T-helper 22 cell (primary cell): ENCODE measurements around the gene PPIG.
A peak's percentile ranks its signal among the peaks of the same experiment; 100 is the strongest.
"Not testable (repeated sequence)": the region's sequence is repeated elsewhere in the genome, so short reads cannot be mapped to it uniquely, and the experiment has no call there.

Source experiments
- DNase-seq: peaks from one replicate; pipeline ENCODE4 v3.0.0-alpha.2; 2020; ENCODE audit warnings: low read depth

PPIG gene

GRCh38 chr2:169584005-169584877 is at the start of gene PPIG:
Gene PPIG (plus strand): TSS chr2:169584351. CDS start chr2:169604042, 19,691 bp downstream.
- DNase-seq, result peak; percentile 78

- DNase-seq, result not testable (repeated sequence)
Measured at GRCh38 chr2:169539460-169539859, 44.7 kb upstream of the PPIG start.

GRCh38 chr2:169540146-169540545 is 44.0 kb upstream of the PPIG start:
- DNase-seq, result no peak

- DNase-seq, result no peak
Measured at GRCh38 chr2:169542433-169542832, 41.7 kb upstream of the PPIG start.

GRCh38 chr2:169546756-169547155 is 37.4 kb upstream of the PPIG start:
- DNase-seq, result no peak

- DNase-seq, result no peak
Measured at GRCh38 chr2:169561364-169561763, 22.8 kb upstream of the PPIG start.

GRCh38 chr2:169562084-169562483 is 22.1 kb upstream of the PPIG start:
- DNase-seq, result not testable (repeated sequence)

GRCh38 chr2:169562519-169562918 is 21.6 kb upstream of the PPIG start:
- no peak for DNase-seq

- no peak for DNase-seq
Measured at GRCh38 chr2:169565686-169566085, 18.5 kb upstream of the PPIG start.

- no peak for DNase-seq
Measured at GRCh38 chr2:169569948-169570347, 14.2 kb upstream of the PPIG start.

- DNase-seq, result not testable (repeated sequence)
Measured at GRCh38 chr2:169570752-169571151, 13.4 kb upstream of the PPIG start.

- DNase-seq, result no peak
Measured at GRCh38 chr2:169571571-169571970, 12.6 kb upstream of the PPIG start.

GRCh38 chr2:169572189-169572588 is 12.0 kb upstream of the PPIG start:
- DNase-seq, result no peak

GRCh38 chr2:169572821-169573159 is 11.4 kb upstream of the PPIG start:
- no peak for DNase-seq

- peak; percentile 82 for DNase-seq
Measured at GRCh38 chr2:169573160-169573973, 10.8 kb upstream of the PPIG start, which contains the start of gene FASTKD1. Gene FASTKD1 (minus strand): TSS chr2:169573865. CDS start chr2:169572029, 1,836 bp downstream.

GRCh38 chr2:169573974-169574299 is 10.2 kb upstream of the PPIG start:
- DNase-seq, result no peak

GRCh38 chr2:169574539-169574938 is 9.6 kb upstream of the PPIG start:
- DNase-seq, result not testable (repeated sequence)

GRCh38 chr2:169575264-169575663 is 8.9 kb upstream of the PPIG start:
- not testable (repeated sequence) for DNase-seq

GRCh38 chr2:169579044-169579443 is 5.1 kb upstream of the PPIG start:
- DNase-seq, result no peak

- not testable (repeated sequence) for DNase-seq
Measured at GRCh38 chr2:169582552-169583266, 1.4 kb upstream of the PPIG start.

- DNase-seq, result no peak
Measured at GRCh38 chr2:169583518-169583917, 633 bp upstream of the PPIG start.

- DNase-seq, result no peak
Measured at GRCh38 chr2:169585673-169586072, 1.5 kb downstream of the PPIG start.
